HG03139 (cell line): ENCODE data around the gene NDUFS7.
"Not testable (repeated sequence)": the region's sequence is repeated elsewhere in the genome, so short reads cannot be mapped to it uniquely, and the experiment has no call there.

Experiments used
- ATAC-seq: cut with Tn5 transposase; IDR thresholded peaks from one replicate; pipeline ENCODE4 v1.9.1; 2021; ENCODE audit not compliant: unreplicated experiment

The NDUFS7 gene

GRCh38 chr19:1429750-1430149 is 46.0 kb downstream of the NDUFS7 start:
- no peak for ATAC-seq

GRCh38 chr19:1430246-1430645 is 46.5 kb downstream of the NDUFS7 start:
- ATAC-seq = no peak

DNA sequence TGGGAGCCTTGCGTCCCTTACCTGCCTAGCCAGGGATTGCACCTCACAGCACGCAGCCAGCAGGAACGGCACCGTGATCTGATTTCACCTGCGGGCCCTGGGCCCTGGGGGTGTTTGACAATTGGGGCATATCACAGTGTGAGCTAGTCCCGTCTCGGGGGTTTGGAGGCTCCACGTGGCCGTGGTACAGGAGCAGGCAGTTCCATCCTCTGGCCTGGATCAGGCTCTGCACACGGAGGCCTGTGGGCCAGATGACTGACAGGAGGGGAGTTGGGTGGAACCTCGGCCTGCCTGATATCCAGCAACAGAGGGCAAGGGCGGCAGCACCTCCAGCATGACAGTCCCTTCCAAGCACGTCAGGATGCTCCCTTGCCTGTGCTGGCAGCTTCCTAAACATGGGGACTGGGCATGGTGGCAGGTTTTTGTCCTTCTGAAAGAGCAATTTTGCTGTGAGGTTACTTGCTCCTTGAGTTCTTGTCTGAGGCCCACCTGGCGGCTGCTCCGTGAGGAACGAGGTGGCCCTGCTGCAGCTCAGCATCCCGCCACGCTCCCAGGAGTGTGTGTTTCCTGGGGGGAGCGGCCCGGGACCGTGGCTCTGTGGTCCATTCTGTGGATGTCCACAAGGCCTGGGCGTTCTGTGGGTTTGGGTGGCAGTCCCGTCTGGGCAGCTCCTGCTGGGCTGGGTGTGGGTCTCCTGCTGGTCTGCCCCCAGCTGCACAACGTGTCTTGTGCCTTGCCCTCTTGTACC is 48.2 kb downstream of the NDUFS7 start:
- no peak for ATAC-seq

DNA sequence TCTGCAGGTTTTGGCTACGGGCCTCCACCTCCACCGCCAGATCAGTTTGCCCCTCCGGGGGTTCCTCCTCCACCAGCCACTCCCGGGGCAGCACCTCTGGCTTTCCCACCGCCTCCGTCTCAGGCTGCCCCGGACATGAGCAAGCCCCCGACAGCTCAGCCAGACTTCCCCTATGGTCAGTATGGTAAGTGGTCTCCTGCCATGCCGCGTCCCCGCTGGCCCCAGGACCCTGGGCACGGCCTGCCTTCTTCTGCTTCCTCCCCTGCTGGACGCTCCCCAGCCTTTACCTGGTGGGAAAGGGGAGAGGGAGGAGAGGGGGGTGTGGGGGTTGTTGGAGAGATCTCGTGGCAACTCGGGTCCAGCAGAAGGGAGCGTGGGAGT is 48.8 kb downstream of the NDUFS7 start:
- no peak for ATAC-seq

DNA sequence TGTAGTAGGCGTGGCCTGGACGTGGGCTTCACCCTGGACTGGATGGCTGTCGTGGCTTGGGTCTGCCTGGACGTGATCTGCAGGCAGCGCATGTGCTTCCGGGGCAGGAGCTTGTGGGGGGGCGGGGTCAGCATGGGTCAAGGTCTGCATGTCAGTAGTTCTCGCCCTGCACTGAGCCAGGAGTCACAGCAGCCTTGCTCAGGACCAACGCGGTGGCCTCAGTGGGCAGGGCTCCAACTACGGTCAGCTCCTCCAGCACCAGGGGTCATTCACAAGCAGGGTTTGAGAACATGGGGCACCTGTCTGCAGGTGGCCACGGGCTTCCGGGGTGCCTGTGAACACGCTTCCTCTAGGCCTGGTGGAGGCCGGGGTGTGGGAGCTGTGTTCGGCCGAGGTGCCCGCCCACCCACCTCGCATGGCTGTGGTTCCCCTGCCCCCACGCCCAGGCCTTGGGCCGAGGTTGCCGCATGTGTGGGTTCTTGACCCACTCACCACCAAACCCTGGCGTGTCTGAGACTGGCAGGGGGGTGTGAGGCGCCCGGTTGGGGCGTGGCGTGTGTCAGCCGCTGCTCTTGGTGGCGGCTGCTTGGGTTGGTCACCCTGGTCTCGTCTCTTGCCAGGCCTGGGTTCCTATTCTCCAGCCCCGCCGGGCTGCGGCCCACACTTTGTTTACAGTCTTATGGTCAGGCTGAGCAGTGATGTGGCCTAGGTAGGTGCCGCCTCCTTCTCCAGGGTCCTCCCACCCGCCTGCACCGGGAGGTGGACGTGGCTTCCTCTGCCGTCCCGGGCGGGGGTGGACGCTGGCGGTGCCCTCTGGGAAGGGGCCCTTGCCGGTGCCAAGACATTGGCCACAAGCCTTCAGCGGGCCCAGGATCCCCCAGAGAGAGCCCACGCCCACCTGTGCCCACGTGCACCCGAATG is 49.7 kb downstream of the NDUFS7 start:
- ATAC-seq = no peak

- ATAC-seq = no peak
Measured at GRCh38 chr19:1434040-1434366, 50.3 kb downstream of the NDUFS7 start.

- ATAC-seq = no peak
Measured at GRCh38 chr19:1434577-1435060, 50.9 kb downstream of the NDUFS7 start.

- no peak for ATAC-seq
Measured at GRCh38 chr19:1435378-1435989, 51.8 kb downstream of the NDUFS7 start.

DNA sequence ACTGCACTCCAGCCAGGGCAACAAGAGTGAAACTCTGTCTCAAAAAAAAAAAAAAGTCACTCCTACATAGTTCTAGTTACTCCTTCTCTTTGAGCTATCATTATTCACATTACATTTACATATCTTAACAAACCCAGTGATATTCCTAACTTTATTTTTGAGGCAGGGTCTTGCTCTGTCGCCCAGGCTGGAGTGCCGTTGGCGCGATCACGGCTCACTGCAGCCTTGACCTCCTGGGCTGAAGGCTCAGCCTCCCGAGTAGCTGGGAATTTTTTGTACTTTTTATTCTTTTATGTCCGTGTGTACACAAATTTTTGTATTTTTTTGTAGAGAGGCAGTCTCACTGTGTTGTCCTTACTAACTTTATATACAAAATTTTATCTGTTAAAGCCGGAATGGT is 53.9 kb downstream of the NDUFS7 start:
- no peak for ATAC-seq

GRCh38 chr19:1438035-1438932 is 54.6 kb downstream of the NDUFS7 start, which contains the start of gene RPS15:
RPS15 (plus strand) TSS chr19:1438396; CDS start chr19:1438426, 30 bp downstream.
- ATAC-seq = no peak

DNA sequence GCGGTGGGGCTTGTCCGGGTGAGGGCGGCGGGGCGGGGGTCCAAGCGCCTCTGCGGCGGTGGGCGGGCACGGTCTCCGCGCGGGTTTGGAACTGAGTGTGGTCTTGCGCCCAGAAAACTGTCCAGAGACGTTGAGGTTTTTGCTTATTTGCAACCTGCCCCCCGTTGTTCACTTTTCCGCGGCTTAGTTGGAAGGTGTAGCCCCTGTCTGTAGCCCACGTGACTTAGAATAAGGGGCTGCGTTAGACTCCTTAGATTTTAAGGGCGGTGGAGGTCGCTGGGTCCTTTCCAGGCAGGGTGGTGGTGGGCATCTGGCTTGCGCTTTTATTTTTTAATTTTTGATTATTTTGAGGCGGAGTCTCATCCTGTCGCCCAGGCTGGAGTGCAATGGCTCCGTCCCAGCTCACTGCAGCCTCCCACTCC is 55.2 kb downstream of the NDUFS7 start:
- ATAC-seq = no peak

DNA sequence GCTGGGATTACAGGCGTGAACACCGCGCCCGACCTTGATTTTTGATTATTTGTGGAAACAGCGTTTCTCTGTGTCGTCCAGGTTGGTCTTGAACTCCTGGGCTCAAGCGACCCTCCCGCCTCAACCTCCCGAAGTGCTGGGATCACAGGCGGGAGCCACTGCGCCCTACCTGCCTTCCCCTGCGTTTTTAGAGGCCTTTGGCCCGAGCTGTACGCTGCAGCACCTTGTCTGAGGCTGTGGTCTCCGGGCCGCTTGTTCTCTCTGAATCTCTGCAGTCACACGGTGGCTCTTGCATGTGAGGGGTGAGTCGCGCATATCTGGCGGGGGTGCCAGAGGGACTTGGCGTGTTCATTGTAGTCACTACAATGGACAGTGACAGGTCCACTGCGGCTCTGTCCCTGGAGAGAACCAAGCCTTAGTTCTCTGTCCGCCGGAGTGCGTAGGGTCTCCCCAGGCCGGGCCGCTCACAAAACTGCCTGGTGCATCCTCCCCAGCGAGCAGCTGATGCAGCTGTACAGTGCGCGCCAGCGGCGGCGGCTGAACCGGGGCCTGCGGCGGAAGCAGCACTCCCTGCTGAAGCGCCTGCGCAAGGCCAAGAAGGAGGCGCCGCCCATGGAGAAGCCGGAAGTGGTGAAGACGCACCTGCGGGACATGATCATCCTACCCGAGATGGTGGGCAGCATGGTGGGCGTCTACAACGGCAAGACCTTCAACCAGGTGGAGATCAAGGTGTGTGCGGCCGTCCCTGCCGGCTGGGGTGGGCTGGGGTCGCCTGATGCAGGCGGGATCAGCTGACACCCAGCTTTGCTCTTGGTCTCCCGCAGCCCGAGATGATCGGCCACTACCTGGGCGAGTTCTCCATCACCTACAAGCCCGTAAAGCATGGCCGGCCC is 56.1 kb downstream of the NDUFS7 start:
- ATAC-seq = not testable (repeated sequence)

DNA sequence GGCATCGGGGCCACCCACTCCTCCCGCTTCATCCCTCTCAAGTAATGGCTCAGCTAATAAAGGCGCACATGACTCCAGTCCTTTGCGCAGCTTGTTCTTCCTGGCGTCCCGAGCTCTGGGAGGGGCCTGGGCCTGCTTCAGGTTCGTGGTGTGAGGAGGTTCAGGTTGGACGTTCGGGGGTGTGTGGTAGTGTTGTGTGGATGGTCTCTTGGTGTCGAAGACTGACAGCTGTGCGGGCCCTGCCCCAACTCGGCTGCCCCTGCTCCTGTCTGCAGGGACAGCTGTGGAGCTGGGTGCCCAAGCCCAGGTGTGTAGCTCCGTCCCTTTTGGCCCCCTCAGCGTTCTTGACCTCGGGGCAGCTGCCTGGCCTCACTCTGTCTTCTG is 56.7 kb downstream of the NDUFS7 start:
- ATAC-seq = no peak

DNA sequence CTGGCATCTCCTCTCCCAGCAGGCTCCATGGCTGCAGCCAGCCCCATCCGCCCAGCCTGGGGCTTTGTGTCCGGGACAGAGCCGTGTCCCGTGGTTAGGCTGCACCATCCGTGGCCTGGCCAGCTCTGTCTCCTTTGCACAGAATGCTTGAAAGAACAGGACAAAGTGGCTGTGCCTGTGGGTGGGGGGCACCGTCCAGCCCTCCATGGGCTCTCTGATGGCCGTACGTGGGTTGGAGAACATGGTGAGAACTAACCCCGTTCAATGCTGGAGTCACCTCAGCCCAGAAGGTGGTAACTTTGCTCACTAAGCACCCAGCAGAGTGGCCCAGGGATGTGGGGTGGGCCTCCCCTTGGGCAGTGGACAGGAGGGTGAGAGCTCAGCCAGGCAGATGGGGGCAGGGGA is 57.3 kb downstream of the NDUFS7 start:
- no peak for ATAC-seq

DNA sequence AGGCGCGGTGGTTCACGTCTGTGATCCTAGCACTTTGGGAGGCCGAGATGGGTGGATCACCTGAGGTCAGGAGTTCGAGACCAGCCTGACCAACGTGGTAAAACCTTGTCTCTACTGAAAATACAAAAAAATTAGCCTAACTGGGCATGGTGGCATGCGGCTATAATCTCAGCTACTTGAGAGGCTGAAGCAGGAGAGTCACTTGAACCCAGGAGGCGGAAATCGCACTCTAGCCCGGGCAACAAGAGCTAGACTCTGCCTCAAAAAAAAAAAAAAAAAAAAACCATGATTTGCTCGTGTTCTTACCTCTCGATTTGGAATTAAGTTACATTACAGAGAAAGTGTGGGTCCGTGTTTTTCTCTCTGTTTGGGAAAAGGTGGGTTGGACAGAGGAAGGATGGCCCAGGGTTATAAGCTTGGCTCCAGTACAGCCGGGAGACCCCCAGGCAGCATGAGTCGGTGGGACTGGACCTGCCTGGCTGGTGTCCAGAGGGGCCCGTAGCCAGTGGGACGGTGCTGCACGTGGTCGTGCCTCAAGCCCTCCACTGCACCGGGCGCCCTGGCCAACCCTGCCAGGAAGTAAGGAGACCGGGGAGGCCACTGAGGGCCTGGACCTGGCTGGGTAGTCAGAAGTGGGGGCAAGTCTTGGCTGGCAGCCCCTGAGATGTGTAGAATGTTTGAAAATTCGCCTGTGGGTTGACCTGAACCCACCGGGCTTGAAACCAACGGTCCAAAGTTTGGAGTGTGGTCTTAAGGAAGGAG is 58.2 kb downstream of the NDUFS7 start:
- ATAC-seq = no peak
